Activated T-helper 1 cell treated with anti-CD3 and anti-CD28 coated beads, Interleukin-12 subunit alpha, Interleukin-12 subunit beta, Interleukin-2, Interleukin-4 antibody, amounts not matched to agents 30 ng/mL and 10 ng/mL and 1 ng/mL, durations not matched to agents 14 hours and 24 hours and 36 hours (primary cell): ENCODE results near the gene HNRNPA3. TPM values are rescaled to one million over a fixed set of nuclear protein-coding genes. Genes with fewer than 3 reads are reported as not detected.

ENCODE experiments used
- DNase-seq: peaks from one replicate; pipeline ENCODE4 v3.0.0; 2021; ENCODE audit warnings: low spot score
- H3K27ac Mint-ChIP-seq: one replicate; pipeline ENCODE4 v1.8.0; 2021; ENCODE audit warnings: mild to moderate bottlenecking, mixed read lengths
- H3K27me3 Mint-ChIP-seq: one replicate; pipeline ENCODE4 v1.8.0; 2022; ENCODE audit warnings: mild to moderate bottlenecking, moderate library complexity, mixed read lengths; ENCODE audit not compliant: insufficient read depth
- H3K36me3 Mint-ChIP-seq: one replicate; pipeline ENCODE4 v1.8.0; 2021; ENCODE audit warnings: low read depth, mixed read lengths
- H3K4me1 Mint-ChIP-seq: one replicate; pipeline ENCODE4 v1.8.0; 2021; ENCODE audit warnings: low read depth, mixed read lengths
- H3K4me3 Mint-ChIP-seq: one replicate; pipeline ENCODE4 v1.8.0; 2021; ENCODE audit warnings: mild to moderate bottlenecking, moderate library complexity, mixed read lengths
- H3K9me3 Mint-ChIP-seq: one replicate; pipeline ENCODE4 v1.8.0; 2021; ENCODE audit warnings: mixed read lengths
- intact Hi-C: fragments of 100-400 bp; cut with micrococcal nuclease; formaldehyde crosslinking; loops from one replicate; pipeline ENCODE4 v1.15.1; 2024
- total RNA-seq: library from RNA; stranded (reverse); gene quantifications from 2 replicates; pipeline ENCODE4 v1.2.3, GENCODE V29; 2022

Gene HNRNPA3
- total RNA-seq, 1 donor from 2014 or later, result 326 TPM

- peaks cover 45% of the 10 kb centered on the region for H3K4me1 Mint-ChIP-seq
Observed at GRCh38 chr2:177229442-177230242, 17.0 kb downstream of the HNRNPA3 start.

DNA sequence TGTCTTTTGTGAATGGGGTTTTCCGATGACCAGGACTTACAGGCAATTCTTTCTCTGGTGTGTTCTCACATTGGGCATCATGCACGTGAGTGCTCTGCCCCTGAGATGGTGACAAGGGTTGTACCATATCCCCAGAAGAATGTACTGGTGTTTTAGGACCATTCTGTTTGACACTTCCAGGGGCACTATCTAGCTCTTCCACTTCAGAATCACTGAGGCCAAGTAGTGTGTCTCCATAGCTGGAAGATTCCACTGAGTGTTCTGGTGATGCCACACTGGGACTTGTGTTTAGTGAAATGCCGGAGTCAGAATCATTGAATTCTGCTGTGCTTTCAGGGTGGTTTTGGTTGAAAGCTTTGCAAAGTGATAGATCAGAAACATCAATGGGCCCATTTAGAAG lies 18.7 kb downstream of the HNRNPA3 start:
- H3K36me3 Mint-ChIP-seq, result peaks cover 65% of the 10 kb centered on the region
- intact Hi-C loops, result loop anchor here (2.0 to 5.0 kb wide), 2 partner anchors 16 to 66 kb away; no protein-coding TSS in a partner anchor
- H3K9me3 Mint-ChIP-seq, result no peaks in the 10 kb centered on the region
- no peaks in the 10 kb centered on the region for H3K27me3 Mint-ChIP-seq
- no peak for DNase-seq
- H3K4me1 Mint-ChIP-seq, result peaks cover 53% of the 10 kb centered on the region
- H3K4me3 Mint-ChIP-seq, result no peak overlapping the region
- peak overlapping the region; percentile 50 for H3K27ac Mint-ChIP-seq

More at GRCh38 chr2:177229442-177230242, 17.0 kb downstream of the HNRNPA3 start:
- Mint-ChIP-seq H3K27ac (peak overlapping the region; percentile 74), H3K36me3 (peaks cover 59% of the 10 kb centered on the region), H3K4me3 (no peak overlapping the region), H3K9me3 (no peaks in the 10 kb centered on the region), H3K27me3 (no peaks in the 10 kb centered on the region)
- no peak for DNase-seq
- intact Hi-C loops, result loop anchor here (1.0 to 5.0 kb wide), 5 partner anchors 7 to 68 kb away; no protein-coding TSS in a partner anchor

GRCh38 chr2:177232098-177232704 lies 19.6 kb downstream of the HNRNPA3 start:
- Mint-ChIP-seq H3K27me3 (no peaks in the 10 kb centered on the region), H3K36me3 (peaks cover 58% of the 10 kb centered on the region), H3K4me3 (no peak overlapping the region), H3K9me3 (no peaks in the 10 kb centered on the region), H3K27ac (peak overlapping the region; percentile 40), H3K4me1 (peaks cover 53% of the 10 kb centered on the region)
- intact Hi-C loops, result loop anchor here (5.0 kb wide), 1 partner anchor 65 kb away; no protein-coding TSS in a partner anchor
- DNase-seq, result no peak

DNA sequence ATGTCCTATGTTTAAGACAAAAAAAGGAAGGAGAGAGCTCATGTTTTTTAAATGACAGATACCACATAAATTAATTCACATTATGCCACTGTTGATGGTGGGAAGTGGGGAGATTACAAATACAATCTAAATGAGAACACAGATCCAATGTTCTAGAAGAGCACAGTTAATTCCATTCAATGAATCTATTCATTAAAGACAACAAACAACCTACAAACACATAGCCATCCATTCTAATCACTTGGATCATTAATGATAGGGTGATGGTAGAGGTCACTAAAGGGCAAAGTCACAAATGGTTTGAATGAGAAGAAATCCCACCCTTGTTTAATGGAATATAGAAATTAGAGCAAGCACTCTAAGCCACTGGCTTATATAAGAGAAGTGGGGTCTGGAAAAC lies 21.7 kb downstream of the HNRNPA3 start:
- H3K36me3 Mint-ChIP-seq, result peaks cover 47% of the 10 kb centered on the region
- peaks cover 55% of the 10 kb centered on the region for H3K4me1 Mint-ChIP-seq
- no peaks in the 10 kb centered on the region for H3K9me3 Mint-ChIP-seq
- no peak for DNase-seq
- no peaks in the 10 kb centered on the region for H3K27me3 Mint-ChIP-seq
- no peak overlapping the region for H3K4me3 Mint-ChIP-seq
- H3K27ac Mint-ChIP-seq, result no peak overlapping the region
- intact Hi-C loops, result loop anchor here (5.0 kb wide), 1 partner anchor 63 kb away; no protein-coding TSS in a partner anchor

- Mint-ChIP-seq H3K9me3 (no peaks in the 10 kb centered on the region), H3K27me3 (no peaks in the 10 kb centered on the region), H3K4me1 (peaks cover 56% of the 10 kb centered on the region), H3K4me3 (no peak overlapping the region), H3K27ac (no peak overlapping the region), H3K36me3 (peaks cover 40% of the 10 kb centered on the region)
- intact Hi-C loops, result no loop called here
- no peak for DNase-seq
Observed at GRCh38 chr2:177235855-177236437, 23.4 kb downstream of the HNRNPA3 start.

GRCh38 chr2:177237932-177238331 lies 25.3 kb downstream of the HNRNPA3 start:
- Mint-ChIP-seq H3K36me3 (peaks cover 32% of the 10 kb centered on the region), H3K27ac (peak overlapping the region; percentile 1), H3K9me3 (no peaks in the 10 kb centered on the region), H3K4me3 (no peak overlapping the region), H3K27me3 (no peaks in the 10 kb centered on the region), H3K4me1 (peaks cover 62% of the 10 kb centered on the region)
- DNase-seq, result no peak
- intact Hi-C loops, result no loop called here

DNA sequence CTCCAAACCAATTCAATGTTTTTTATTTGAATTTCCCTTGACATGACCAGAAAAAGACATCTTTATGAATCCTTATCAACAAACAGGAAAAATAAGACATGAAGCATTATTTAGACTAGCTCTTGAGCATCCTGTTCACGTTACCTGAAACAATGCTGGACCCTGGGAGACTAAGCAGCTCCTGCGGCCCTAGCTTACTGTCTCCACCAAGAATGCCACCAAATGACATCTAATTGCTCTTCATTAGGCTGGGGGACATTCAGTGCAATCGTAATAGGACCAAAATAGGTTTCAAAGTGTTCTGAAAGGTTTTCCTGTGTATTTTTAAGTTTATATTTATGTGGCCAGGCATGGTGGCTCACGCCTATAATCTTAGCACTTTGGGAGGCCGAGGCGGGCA lies 26.5 kb downstream of the HNRNPA3 start:
- Mint-ChIP-seq H3K27me3 (no peaks in the 10 kb centered on the region), H3K9me3 (no peaks in the 10 kb centered on the region), H3K4me1 (peaks cover 69% of the 10 kb centered on the region), H3K36me3 (peaks cover 27% of the 10 kb centered on the region), H3K27ac (no peak overlapping the region), H3K4me3 (no peak overlapping the region)
- no peak for DNase-seq
- intact Hi-C loops, result no loop called here

DNA sequence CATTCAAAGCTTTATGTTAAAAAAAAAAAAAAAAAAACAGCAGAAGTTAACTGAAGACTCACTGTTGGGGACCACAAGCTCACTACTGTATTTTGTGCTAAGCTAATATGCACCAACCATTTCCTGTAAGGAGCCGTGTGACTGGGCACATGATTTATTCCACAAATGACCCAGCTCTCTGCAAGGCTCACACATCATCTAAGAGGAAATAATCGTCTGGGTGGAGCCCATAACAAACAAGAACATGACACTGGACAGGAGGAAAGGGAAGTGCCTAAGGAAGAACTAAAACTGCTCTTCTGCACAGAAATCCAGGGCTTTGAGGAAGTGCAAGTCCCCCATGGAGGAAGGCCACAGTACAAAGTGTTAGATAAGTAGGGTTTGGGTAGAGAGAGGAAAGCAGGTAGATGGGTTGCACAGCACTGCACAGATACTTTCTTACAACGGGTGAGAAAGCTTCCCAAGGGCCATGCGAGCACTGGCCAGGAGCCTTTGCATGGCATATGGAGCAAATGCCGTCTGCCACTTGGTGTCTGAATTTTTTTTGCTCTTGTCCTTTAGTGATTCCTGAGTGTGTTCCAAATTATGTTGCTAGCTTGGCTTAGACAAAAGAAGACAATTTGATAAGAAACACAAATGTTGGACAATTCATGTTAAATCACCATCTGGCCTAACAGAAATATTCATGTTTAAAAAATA lies 27.5 kb downstream of the HNRNPA3 start:
- no peaks in the 10 kb centered on the region for H3K27me3 Mint-ChIP-seq

DNA sequence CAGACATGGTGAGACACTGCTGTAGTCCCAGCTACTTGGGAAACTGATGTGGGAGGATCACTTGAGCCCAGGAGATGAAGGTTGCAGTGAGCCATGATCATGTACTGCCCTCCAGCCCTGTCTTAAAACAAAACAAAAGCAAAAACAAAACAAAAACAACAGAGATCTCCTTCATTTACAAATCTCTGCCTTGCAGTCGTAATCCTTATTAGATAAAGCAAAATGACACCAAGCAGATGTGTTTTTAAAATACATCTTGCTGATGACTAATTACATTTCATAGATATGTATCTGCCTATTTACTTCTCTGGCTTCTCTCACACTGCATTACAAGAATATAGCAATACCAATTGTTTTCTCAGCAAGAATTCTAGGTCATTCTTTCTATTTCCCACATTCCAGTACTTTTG lies 29.1 kb downstream of the HNRNPA3 start:
- Mint-ChIP-seq H3K4me1 (peaks cover 77% of the 10 kb centered on the region), H3K27me3 (no peaks in the 10 kb centered on the region), H3K4me3 (peak overlapping the region; percentile 29), H3K9me3 (no peaks in the 10 kb centered on the region), H3K27ac (peak overlapping the region; percentile 85), H3K36me3 (peaks cover 21% of the 10 kb centered on the region)
- no peak for DNase-seq
- intact Hi-C loops, result loop anchor here (1.0 to 2.0 kb wide), 3 partner anchors 11 to 49 kb away; no protein-coding TSS in a partner anchor

More for the DNA sequence above, 27.5 kb downstream of the HNRNPA3 start:
- Mint-ChIP-seq H3K4me1 (peaks cover 74% of the 10 kb centered on the region), H3K4me3 (peak overlapping the region; percentile 56), H3K27ac (peak overlapping the region; percentile 85), H3K9me3 (no peaks in the 10 kb centered on the region), H3K36me3 (peaks cover 26% of the 10 kb centered on the region)
- intact Hi-C loops, result loop anchor here (1.0 to 2.0 kb wide), 3 partner anchors 10 to 23 kb away; no protein-coding TSS in a partner anchor
- no peak for DNase-seq

DNA sequence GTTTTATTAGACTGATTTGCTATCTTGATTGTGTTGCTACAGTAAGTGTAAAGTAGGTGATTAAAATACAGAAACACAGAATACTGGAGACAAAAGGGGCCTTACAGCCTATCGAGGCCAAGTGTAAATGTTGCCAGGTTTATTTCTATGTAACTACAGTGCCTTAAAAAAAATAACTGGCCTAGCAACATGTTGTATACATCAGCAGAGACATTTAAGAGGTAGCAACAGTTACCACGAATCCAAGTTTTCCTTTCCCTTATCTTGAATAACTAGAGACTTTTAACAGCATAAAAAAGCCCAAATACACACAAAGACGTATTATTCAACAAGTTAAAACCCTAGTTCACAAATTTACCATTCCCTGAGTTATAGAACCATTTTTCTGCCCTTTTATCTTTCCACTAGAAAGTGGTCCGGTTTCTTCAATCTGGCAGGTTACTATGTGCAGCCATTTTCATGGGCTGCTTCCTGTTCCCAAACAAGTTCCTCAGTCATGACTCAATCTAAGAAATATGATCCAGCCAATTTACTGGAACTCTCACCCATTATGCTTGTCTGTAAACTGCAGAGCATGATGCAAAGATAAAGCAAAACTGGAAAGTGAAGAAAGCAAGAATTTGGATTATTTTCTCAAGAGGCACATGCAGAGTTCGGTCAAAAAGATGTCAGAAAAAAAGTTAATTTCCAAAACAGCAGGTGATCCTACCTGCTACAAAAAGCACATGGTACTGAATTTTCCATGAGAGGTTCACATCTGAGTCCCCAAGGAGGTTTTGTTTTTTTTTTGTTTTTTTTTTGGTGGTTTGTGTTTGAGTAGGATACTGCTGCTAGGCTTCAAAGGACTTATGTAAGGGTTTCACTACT lies 29.8 kb downstream of the HNRNPA3 start:
- intact Hi-C loops, result loop anchor here (1.0 kb wide), 2 partner anchors 10 to 48 kb away; no protein-coding TSS in a partner anchor
- no peaks in the 10 kb centered on the region for H3K27me3 Mint-ChIP-seq
- no peaks in the 10 kb centered on the region for H3K9me3 Mint-ChIP-seq
- peaks cover 21% of the 10 kb centered on the region for H3K36me3 Mint-ChIP-seq
- H3K4me3 Mint-ChIP-seq, result peak overlapping the region; percentile 32
- H3K4me1 Mint-ChIP-seq, result peaks cover 84% of the 10 kb centered on the region
- no peak for DNase-seq
- peak overlapping the region; percentile 85 for H3K27ac Mint-ChIP-seq

DNA sequence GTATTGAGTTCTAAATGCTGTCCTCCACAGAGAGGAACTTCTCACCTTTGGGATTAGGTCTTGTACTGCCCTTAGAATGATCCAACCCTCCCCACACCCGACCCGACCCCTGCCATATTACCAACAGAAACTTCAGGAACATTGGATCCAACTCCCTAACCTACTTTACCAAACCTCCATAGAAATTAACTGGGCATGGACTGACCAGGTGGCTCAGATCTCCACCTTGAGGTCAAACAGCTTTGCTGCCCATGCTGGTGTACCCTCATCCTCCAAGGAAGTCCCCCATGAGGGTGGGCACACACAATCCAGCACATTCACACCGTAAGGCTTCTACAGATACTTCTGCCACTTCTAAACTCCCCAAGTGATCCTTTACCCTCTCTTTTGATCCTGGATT lies 30.5 kb downstream of the HNRNPA3 start:
- H3K4me1 Mint-ChIP-seq, result peaks cover 85% of the 10 kb centered on the region
- peaks cover 20% of the 10 kb centered on the region for H3K36me3 Mint-ChIP-seq
- peak overlapping the region; percentile 26 for H3K4me3 Mint-ChIP-seq
- no peak for DNase-seq
- H3K27ac Mint-ChIP-seq, result peak overlapping the region; percentile 85
- intact Hi-C loops, result no loop called here
- no peaks in the 10 kb centered on the region for H3K9me3 Mint-ChIP-seq
- H3K27me3 Mint-ChIP-seq, result no peaks in the 10 kb centered on the region
